Activated CD4-positive, alpha-beta memory T cell treated with anti-CD3 and anti-CD28 coated beads, Interleukin-2, amount 10 ng/mL, durations not matched to agents 7 days and 5 days (primary cell): ENCODE data around the gene FBXL14. TPM values are rescaled to one million over a fixed set of nuclear protein-coding genes. Genes with fewer than 3 reads are reported as not detected.

ENCODE experiments used
- CTCF ChIA-PET: fragments of 350-600 bp; sonication (Branson Sonifier 250); formaldehyde crosslinking; loops from one replicate; lab custom pipeline; 2021; ENCODE audit warnings: antibody characterized with exemption, inconsistent platforms; lab: Charles Lee
- POLR2A ChIA-PET: fragments of 350-600 bp; sonication (Branson Sonifier 250); formaldehyde crosslinking; loops from one replicate; lab custom pipeline; 2021; ENCODE audit warnings: antibody characterized with exemption; lab: Charles Lee
- DNase-seq: peaks from one replicate; pipeline ENCODE4 v3.0.0-alpha.2; 2020
- H3K27ac Mint-ChIP-seq: one replicate; pipeline ENCODE4 v1.8.0; 2021; ENCODE audit warnings: mild to moderate bottlenecking, mixed read lengths
- H3K27me3 Mint-ChIP-seq: one replicate; pipeline ENCODE4 v1.8.0; 2021; ENCODE audit warnings: mixed read lengths
- H3K36me3 Mint-ChIP-seq: one replicate; pipeline ENCODE4 v1.8.0; 2021; ENCODE audit warnings: low read depth, mixed read lengths
- H3K4me1 Mint-ChIP-seq: one replicate; pipeline ENCODE4 v1.8.0; 2021; ENCODE audit warnings: mixed read lengths
- H3K4me3 Mint-ChIP-seq: one replicate; pipeline ENCODE4 v1.8.0; 2021; ENCODE audit warnings: mild to moderate bottlenecking, mixed read lengths
- H3K9me3 Mint-ChIP-seq: one replicate; pipeline ENCODE4 v1.8.0; 2021; ENCODE audit warnings: mixed read lengths
- total RNA-seq, 2 experiments: library from RNA; stranded (reverse); gene quantifications; one replicate each; pipeline ENCODE4 v1.2.3, GENCODE V29; 2021

FBXL14 gene
- total RNA-seq, 2 experiments from 2014 or later = 30.3 to 30.9 TPM

- Mint-ChIP-seq H3K4me1 (peaks cover 54% of the 10 kb centered on the region), H3K36me3 (peaks cover 42% of the 10 kb centered on the region), H3K9me3 (no peaks in the 10 kb centered on the region), H3K27me3 (no peaks in the 10 kb centered on the region), H3K4me3 (no peak overlapping the region), H3K27ac (no peak overlapping the region)
- DNase-seq = no peak
- ChIA-PET CTCF (interaction anchor here (0.5 to 3.6 kb wide), 2 partner anchors 284 to 470 kb away, joined by 3 to 18 read pairs; no protein-coding TSS in a partner anchor), POLR2A (interaction anchor here (1.4 kb wide), 1 partner anchor 14 kb away, joined by 9 read pairs; no protein-coding TSS in a partner anchor)
Measured at GRCh38 chr12:1587927-1588574, 6.3 kb downstream of the FBXL14 start.

DNA sequence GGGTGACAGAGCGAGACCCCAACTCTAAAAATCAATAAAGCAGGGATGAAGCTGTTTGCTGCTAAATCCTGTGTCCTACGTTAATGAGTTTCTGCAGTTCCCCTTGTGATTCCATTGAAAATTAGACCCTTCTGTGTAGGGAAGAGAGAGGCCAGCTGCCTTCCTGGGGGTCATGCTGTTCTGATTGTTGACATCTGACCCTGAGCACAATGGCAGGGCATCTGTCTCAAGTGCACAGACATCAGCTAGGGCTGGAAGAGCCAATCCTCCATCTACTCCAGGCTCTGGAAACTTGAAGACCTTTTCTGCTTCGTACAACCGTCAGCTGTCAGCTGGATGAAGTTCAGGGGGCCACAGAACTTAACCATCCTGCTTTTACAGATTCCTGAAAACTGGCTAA lies 10.1 kb downstream of the FBXL14 start:
- CTCF ChIA-PET = interaction anchor here (0.6 to 7.7 kb wide), 17 partner anchors 9 to 770 kb away, joined by 3 to 205 read pairs (median 6); partner anchors contain the start of gene FBXL14
- Mint-ChIP-seq H3K27me3 (no peaks in the 10 kb centered on the region), H3K27ac (no peak overlapping the region), H3K4me3 (no peak overlapping the region), H3K36me3 (peaks cover 8% of the 10 kb centered on the region), H3K9me3 (no peaks in the 10 kb centered on the region), H3K4me1 (peaks cover 18% of the 10 kb centered on the region)
- POLR2A ChIA-PET = interaction anchor here (0.6 to 2.7 kb wide), 3 partner anchors 9 to 466 kb away, joined by 3 to 19 read pairs (median 6); no protein-coding TSS in a partner anchor
- no peak for DNase-seq

DNA sequence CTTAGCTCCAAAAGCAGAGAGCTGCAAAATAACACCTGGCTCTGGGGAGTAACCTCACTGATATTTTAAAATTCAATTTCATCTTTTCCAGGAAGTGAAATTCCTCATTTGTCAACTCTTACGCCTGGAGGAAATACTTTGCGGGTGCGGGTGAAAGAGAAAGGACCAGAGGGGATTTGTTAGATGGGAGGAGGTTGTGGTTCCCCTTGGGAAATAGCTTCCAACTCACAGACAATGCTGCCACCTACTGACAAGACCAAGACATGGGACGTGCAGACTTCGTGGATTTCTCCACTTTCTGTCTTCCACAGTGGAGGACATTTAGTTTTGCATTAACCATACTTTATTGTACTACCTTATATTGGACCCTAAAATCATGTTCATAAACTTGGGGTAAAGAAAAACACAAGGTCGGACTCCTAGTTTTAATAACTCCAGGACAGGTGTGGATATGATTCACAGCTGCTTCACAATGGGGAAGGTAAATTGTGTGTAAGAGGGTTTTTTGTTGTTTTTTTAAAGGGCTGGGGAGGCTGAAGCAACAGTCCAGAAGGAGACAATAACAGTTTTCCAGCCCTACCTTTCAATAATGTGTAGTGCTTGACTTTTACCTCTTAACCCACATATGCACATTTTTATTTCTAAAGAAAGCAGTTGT lies 10.8 kb downstream of the FBXL14 start:
- no peaks in the 10 kb centered on the region for H3K9me3 Mint-ChIP-seq
- ChIA-PET POLR2A (interaction anchor here (0.6 to 2.7 kb wide), 4 partner anchors 10 to 1194 kb away, joined by 3 to 19 read pairs (median 4); partner anchors contain the start of gene ERC1), CTCF (interaction anchor here (0.6 to 7.7 kb wide), 44 partner anchors 9 to 1014 kb away, joined by 3 to 205 read pairs (median 3); partner anchors contain the start of genes FBXL14 and RAD52)
- H3K27ac Mint-ChIP-seq = no peak overlapping the region
- H3K27me3 Mint-ChIP-seq = no peaks in the 10 kb centered on the region
- H3K4me1 Mint-ChIP-seq = peaks cover 14% of the 10 kb centered on the region
- peaks cover 4% of the 10 kb centered on the region for H3K36me3 Mint-ChIP-seq
- no peak overlapping the region for H3K4me3 Mint-ChIP-seq
- DNase-seq = peak; percentile 67

DNA sequence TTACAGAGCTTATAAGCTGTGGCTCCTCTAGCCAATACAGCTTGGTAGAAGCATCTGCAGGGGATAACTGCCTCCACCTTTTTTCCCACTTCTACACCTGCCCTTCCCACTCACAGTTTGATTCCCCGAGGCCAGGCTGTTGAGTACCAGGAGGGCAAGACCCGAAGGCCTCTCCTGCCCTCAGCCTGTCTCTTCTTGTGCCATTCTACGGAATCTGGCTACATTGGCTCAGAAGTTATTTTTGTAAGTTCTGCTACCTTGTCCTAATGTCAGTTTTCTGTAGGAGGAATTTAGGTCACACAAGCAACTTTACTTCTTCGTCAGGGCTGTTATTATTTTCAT lies 11.7 kb downstream of the FBXL14 start:
- POLR2A ChIA-PET = interaction anchor here (0.6 to 2.7 kb wide), 3 partner anchors 465 to 591 kb away, joined by 3 to 19 read pairs (median 5); partner anchors contain the start of gene ERC1
- no peaks in the 10 kb centered on the region for H3K36me3 Mint-ChIP-seq

GRCh38 chr12:1581973-1582708 lies 12.2 kb downstream of the FBXL14 start:
- peaks cover 6% of the 10 kb centered on the region for H3K4me1 Mint-ChIP-seq
- H3K27me3 Mint-ChIP-seq = no peaks in the 10 kb centered on the region
- CTCF ChIA-PET = interaction anchor here (0.6 to 7.7 kb wide), 11 partner anchors 11 to 1013 kb away, joined by 3 to 205 read pairs (median 5); partner anchors contain the start of gene FBXL14
- H3K4me3 Mint-ChIP-seq = no peak overlapping the region
- no peaks in the 10 kb centered on the region for H3K36me3 Mint-ChIP-seq
- no peaks in the 10 kb centered on the region for H3K9me3 Mint-ChIP-seq
- DNase-seq = no peak
- POLR2A ChIA-PET = interaction anchor here (1.3 to 2.7 kb wide), 2 partner anchors 464 to 591 kb away, joined by 3 to 19 read pairs; partner anchors contain the start of gene ERC1
- no peak overlapping the region for H3K27ac Mint-ChIP-seq

More for the DNA sequence above, 11.7 kb downstream of the FBXL14 start:
- Mint-ChIP-seq H3K27ac (no peak overlapping the region), H3K4me3 (no peak overlapping the region), H3K27me3 (no peaks in the 10 kb centered on the region), H3K9me3 (no peaks in the 10 kb centered on the region), H3K4me1 (peaks cover 7% of the 10 kb centered on the region)
- DNase-seq = no peak
- CTCF ChIA-PET = interaction anchor here (0.6 to 7.7 kb wide), 39 partner anchors 8 to 1013 kb away, joined by 3 to 205 read pairs (median 4); partner anchors contain the start of genes FBXL14 and RAD52

DNA sequence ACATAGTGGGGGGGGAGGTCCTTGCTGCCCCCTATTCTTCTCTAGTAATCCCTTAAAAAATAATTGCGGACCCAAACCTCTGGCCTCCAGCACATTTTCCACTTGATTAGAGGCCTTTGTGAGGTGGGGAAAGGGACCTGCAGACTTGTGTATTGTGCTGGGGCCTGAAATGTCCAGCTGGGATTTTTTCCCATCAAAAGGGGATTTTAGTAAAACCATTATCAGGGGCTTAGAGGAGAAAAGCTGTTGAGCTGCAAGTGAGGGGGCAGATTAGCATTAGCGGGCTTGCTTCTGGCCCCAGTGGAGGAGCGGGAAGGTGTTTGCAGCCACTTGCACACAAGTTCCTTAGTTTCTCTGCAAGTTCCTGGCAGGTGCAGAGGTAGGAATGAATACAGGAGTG lies 13.9 kb downstream of the FBXL14 start:
- ChIA-PET CTCF (interaction anchor here (7.7 kb wide), 1 partner anchor 462 kb away, joined by 205 read pairs; no protein-coding TSS in a partner anchor), POLR2A (interaction anchor here (1.7 kb wide), 1 partner anchor 12 kb away, joined by 4 read pairs; no protein-coding TSS in a partner anchor)
- Mint-ChIP-seq H3K27ac (no peak overlapping the region), H3K4me1 (peaks cover 6% of the 10 kb centered on the region), H3K9me3 (no peaks in the 10 kb centered on the region), H3K27me3 (peaks cover 3% of the 10 kb centered on the region), H3K36me3 (no peaks in the 10 kb centered on the region), H3K4me3 (no peak overlapping the region)
- DNase-seq = no peak

DNA sequence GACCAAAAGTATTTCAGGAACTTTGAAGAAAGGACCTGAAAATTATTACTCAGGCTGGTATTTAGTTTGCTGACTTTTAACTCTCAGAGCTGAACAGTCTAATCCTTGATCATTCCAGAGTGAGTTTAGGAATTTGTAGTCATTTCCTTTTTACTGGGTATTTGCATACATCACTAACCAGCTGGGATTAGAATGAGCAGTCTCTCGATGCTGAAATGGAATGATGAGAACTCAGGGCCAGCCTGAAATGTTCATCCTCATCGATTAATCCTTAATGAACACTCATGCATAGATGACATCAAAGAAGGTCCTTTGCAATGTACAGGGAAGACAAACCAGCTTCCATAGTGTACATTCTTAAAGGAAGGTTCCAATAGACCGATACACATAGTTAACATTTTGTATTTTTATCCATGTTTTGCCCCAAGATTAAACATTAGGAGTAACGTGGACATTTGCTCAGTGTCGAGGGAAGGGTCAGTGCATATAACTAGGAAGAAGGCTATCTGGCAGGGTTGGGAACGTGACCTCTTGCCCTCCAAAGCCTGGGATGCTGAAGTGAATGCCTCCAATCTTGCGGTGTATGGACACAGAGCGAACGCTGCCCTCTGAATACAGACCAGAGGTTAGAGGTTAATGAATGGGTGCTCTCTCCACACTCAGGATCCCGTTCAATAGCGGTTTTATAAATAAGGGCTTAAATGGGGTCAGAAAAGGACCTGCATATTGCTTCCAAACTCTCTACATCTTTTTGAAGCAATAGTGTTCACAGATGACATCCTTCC lies 14.5 kb downstream of the FBXL14 start:
- no peak for DNase-seq
- Mint-ChIP-seq H3K27ac (no peak overlapping the region), H3K9me3 (no peaks in the 10 kb centered on the region), H3K36me3 (no peaks in the 10 kb centered on the region), H3K27me3 (peaks cover 6% of the 10 kb centered on the region), H3K4me3 (no peak overlapping the region), H3K4me1 (peaks cover 6% of the 10 kb centered on the region)
- CTCF ChIA-PET = interaction anchor here (0.8 to 7.7 kb wide), 2 partner anchors 12 to 462 kb away, joined by 3 to 205 read pairs; no protein-coding TSS in a partner anchor
- POLR2A ChIA-PET = interaction anchor here (1.7 kb wide), 1 partner anchor 13 kb away, joined by 4 read pairs; no protein-coding TSS in a partner anchor

GRCh38 chr12:1576410-1577241 lies 17.8 kb downstream of the FBXL14 start:
- ChIA-PET CTCF (interaction anchor here (1.1 kb wide), 1 partner anchor 459 kb away, joined by 6 read pairs; no protein-coding TSS in a partner anchor), POLR2A (no interaction called here)
- Mint-ChIP-seq H3K4me3 (no peak overlapping the region), H3K36me3 (no peaks in the 10 kb centered on the region), H3K27me3 (peaks cover 15% of the 10 kb centered on the region), H3K9me3 (no peaks in the 10 kb centered on the region), H3K4me1 (no peaks in the 10 kb centered on the region), H3K27ac (no peak overlapping the region)
- no peak for DNase-seq

DNA sequence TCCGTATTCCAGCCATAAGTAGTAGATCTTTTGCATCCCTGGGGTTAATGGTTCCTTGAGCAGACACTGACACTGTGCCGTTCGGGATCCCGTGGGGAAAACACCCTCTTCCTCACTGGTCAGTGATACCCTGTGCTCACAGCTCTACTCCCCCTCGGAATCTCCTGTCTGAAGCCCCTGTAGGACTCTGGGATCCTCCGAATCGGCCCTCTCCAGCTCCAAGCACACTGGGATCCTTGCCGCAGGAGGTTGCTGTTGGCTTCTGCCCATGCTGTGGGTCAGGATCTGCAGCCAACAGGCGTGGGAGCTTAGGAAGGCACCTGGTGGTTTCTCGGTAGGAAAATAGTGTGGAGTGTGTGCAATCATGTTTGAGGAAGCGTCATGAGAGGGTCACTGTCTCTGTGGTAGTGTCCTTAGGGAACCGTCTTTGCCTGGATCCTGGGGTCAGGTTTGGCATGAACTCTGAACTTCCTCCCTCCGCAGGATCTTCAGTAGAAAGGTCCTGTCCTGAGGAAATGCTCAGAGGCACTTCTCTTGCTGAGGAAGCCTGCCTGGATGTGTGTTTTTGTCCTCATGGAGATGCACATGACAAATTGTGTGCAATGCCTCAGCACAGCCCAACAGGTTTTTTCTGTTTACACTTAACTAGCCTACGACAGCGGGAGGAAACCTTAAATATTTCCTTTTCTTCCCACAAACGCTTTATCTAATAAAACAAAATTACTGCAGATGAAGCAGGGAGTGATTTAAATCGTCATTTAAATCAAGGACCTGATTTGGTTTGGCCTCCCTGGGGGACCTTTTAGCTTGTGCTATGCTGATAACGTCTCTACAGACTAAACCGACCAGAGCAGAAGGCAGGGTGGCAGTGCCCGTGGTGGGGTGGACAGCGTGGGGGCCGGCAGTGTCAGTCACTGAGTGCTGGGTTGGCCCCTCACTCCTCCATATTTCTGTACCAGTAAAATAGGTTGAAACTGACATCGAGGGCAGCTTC lies 18.7 kb downstream of the FBXL14 start:
- no peaks in the 10 kb centered on the region for H3K36me3 Mint-ChIP-seq
- ChIA-PET POLR2A (interaction anchor here (0.7 kb wide), 1 partner anchor 637 kb away, joined by 3 read pairs; no protein-coding TSS in a partner anchor), CTCF (interaction anchor here (1.1 to 1.7 kb wide), 2 partner anchors 458 kb away, joined by 6 read pairs; no protein-coding TSS in a partner anchor)
- no peaks in the 10 kb centered on the region for H3K4me1 Mint-ChIP-seq
- H3K27me3 Mint-ChIP-seq = peaks cover 15% of the 10 kb centered on the region
- H3K4me3 Mint-ChIP-seq = no peak overlapping the region
- no peak overlapping the region for H3K27ac Mint-ChIP-seq
- DNase-seq = no peak
- H3K9me3 Mint-ChIP-seq = no peaks in the 10 kb centered on the region

- H3K4me3 Mint-ChIP-seq = no peak overlapping the region
- no peak overlapping the region for H3K27ac Mint-ChIP-seq
- H3K9me3 Mint-ChIP-seq = no peaks in the 10 kb centered on the region
- peaks cover 15% of the 10 kb centered on the region for H3K27me3 Mint-ChIP-seq
- H3K4me1 Mint-ChIP-seq = no peaks in the 10 kb centered on the region
- no peak for DNase-seq
- no peaks in the 10 kb centered on the region for H3K36me3 Mint-ChIP-seq
- ChIA-PET POLR2A (no interaction called here), CTCF (interaction anchor here (1.2 to 1.7 kb wide), 2 partner anchors 8 to 457 kb away, joined by 6 read pairs; no protein-coding TSS in a partner anchor)
Measured at GRCh38 chr12:1574865-1575259, 19.5 kb downstream of the FBXL14 start.
